Cardiac fibroblast (primary cell): ENCODE results near the gene TOM1.

ENCODE experiments used
- DNase-seq, 2 donors: peaks; one replicate each; pipeline versions ENCODE4 v3.0.0 to v3.0.0-alpha.2; 2010; ENCODE audit warnings: low read depth in 2 of 2
- H3K4me3 ChIP-seq, 2 donors: replicated peaks in 1 of 2; 1 replicate in 1 of 2; 2 replicates in 1 of 2; pipeline ENCODE4 v1.5.1; 2011; ENCODE audit warnings: low read depth in 2 of 2, low read length in 2 of 2, mild to moderate bottlenecking in 2 of 2, moderate library complexity in 1 of 2
- CTCF ChIP-seq: IDR thresholded peaks from one replicate; pipeline ENCODE4 v1.5.1; 2011; ENCODE audit warnings: low read depth, mild to moderate bottlenecking, low read length, inconsistent platforms

The TOM1 gene

GRCh38 chr22:35379146-35379993 is 79.7 kb downstream of the TOM1 start:
- TF ChIP-seq CTCF: no peak

GRCh38 chr22:35380013-35380412 is 80.3 kb downstream of the TOM1 start:
- H3K4me3 ChIP-seq: no peak overlapping the region
- peak in 1 of 2 donors; percentile 75 for DNase-seq

More at GRCh38 chr22:35379146-35379993, 79.7 kb downstream of the TOM1 start:
- no peak overlapping the region for H3K4me3 ChIP-seq
- DNase-seq: no peak

GRCh38 chr22:35380537-35381423 is 81.1 kb downstream of the TOM1 start, which contains the start of gene HMOX1:
Gene HMOX1, plus strand, starts transcription at chr22:35381096. Its CDS starts 78 bp downstream, at chr22:35381174.
- TF ChIP-seq CTCF: no peak
- peak within 1 kb of the TSS; percentile 87 to 95 for H3K4me3 ChIP-seq
- DNase-seq: peak; percentile 91 to 97

More at GRCh38 chr22:35380013-35380412, 80.3 kb downstream of the TOM1 start:
- TF ChIP-seq CTCF: no peak

- TF ChIP-seq CTCF: no peak
- H3K4me3 ChIP-seq: peak overlapping the region; percentile 87 to 95
- no peak for DNase-seq
Measured at GRCh38 chr22:35381424-35382009, 81.8 kb downstream of the TOM1 start.

- no peak for TF ChIP-seq CTCF
- no peak overlapping the region for H3K4me3 ChIP-seq
- DNase-seq: no peak
Measured at GRCh38 chr22:35383679-35384071, 84.0 kb downstream of the TOM1 start.

- DNase-seq: no peak
- no peak for TF ChIP-seq CTCF
- H3K4me3 ChIP-seq: no peak overlapping the region
Measured at GRCh38 chr22:35384527-35384926, 84.8 kb downstream of the TOM1 start.
